ENCODE results near the gene VGLL1. TPM values are rescaled to one million over a fixed set of nuclear protein-coding genes. Genes with fewer than 3 reads are reported as not detected.

Gene VGLL1
- total RNA-seq: not detected
- long read RNA-seq, donor 1: 0 reads
- long read RNA-seq, donor 2: 0 reads

GRCh38 chrX:136531951-136532350 lies at the start of gene VGLL1:
Gene VGLL1, plus strand, starts transcription at chrX:136532215. Its CDS starts 3,806 bp downstream, at chrX:136536021.
- no peak for DNase-seq (ENCODE audit: low spot score)
- intact Hi-C loops (cut with DNase I): no loop called here

DNA sequence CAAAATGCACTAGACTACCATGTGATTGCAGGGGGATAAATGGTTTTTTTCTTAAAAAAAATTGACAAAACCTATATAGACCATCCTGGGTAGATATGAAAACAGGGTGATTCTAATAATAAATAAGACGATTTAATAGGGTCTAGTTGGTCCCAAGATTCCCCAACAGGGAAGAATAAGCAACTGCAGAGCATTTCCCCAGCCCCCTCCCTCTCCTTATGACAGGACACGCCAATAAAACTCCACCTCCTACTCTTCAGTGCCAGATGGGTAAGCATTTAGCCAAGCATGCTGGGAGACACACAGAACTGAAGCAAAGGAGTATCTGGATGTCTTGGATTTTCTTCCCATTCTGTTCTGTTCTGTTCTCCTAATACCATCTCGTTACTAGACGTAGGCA lies 44.4 kb upstream of the VGLL1 start, which contains the start of gene BRS3:
Gene BRS3 (plus strand): TSS at position 301 of the 400 bp plus-strand sequence. CDS start 168 bp downstream, outside the sequence.
- DNase-seq (ENCODE audit: low spot score): no peak
- intact Hi-C loops (cut with DNase I): no loop called here

DNA sequence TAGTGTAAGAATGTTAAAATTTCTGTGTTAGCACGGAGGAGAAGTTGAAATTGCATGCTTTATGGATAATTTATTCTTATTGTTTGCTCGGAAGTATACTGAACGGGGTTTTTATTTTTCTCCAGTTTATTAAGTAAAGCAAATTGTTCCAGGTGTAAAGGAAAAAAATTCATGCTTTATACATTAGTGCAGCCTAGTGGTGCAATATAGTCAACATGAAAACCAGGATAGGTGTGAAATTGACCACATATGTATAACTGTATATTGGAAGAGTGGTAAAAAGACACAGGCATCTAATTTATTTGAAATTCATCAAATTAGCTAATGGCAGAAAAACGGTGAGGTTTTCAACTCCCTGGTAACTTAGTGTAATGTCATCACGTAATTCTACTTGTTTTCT lies 43.3 kb upstream of the VGLL1 start:
- DNase-seq (ENCODE audit: low spot score): no peak
- intact Hi-C loops (cut with DNase I): no loop called here

DNA sequence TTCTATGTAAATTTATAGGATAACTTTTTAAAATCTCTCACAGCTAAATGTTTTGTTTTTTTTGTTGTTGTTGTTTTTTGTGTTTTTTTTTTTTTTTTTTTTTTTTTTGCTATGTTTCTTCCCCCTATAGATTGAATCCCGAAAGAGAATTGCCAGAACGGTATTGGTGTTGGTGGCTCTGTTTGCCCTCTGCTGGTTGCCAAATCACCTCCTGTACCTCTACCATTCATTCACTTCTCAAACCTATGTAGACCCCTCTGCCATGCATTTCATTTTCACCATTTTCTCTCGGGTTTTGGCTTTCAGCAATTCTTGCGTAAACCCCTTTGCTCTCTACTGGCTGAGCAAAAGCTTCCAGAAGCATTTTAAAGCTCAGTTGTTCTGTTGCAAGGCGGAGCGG lies 40.2 kb upstream of the VGLL1 start:
- no peak for DNase-seq (ENCODE audit: low spot score)
- intact Hi-C loops (cut with DNase I): no loop called here

DNA sequence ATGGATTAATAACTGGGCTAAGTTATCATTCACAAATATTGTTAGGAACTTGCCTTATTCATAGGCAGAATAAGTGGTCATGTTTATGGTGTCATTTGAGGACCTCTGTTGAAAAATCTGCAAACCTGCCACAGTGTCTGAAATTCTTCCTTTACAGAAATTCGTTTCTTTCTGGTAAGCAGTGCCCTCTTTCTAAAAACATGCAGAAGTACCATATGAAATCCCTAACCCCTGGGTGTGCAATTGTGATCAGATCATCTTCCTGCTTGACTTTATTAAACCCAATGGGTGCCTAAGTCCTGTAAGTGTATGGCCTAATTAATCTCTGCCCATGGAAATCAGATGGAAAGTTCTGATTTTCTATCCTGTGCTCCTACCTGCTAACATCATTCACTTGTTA lies 39.0 kb upstream of the VGLL1 start:
- intact Hi-C loops (cut with DNase I): no loop called here
- no peak for DNase-seq (ENCODE audit: low spot score)

DNA sequence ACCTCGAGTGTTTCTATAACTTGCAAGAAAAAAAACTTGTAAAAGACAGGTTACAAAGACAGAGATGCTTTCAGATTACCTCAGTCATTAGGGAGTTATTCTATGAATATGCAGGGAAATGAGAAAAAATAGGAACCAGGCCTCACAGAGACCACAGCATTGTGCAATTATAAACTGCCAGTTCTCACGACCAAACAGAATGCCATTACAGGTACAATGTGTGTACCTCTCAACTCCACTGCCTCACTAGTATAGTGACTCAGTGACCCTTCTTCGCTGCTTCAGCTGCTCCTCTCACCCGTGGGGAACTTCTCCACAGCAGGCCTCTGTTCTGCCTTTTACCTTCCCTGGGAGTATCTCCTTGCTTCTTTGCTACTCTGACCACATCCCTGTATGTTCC lies 37.0 kb upstream of the VGLL1 start:
- intact Hi-C loops (cut with DNase I): no loop called here
- no peak for DNase-seq (ENCODE audit: low spot score)

GRCh38 chrX:136496186-136496763 lies 35.7 kb upstream of the VGLL1 start:
- intact Hi-C loops (cut with DNase I): no loop called here
- no peak for DNase-seq (ENCODE audit: low spot score)

- intact Hi-C loops (cut with DNase I): no loop called here
- peak; percentile 95 for DNase-seq (ENCODE audit: low spot score)
Measured at GRCh38 chrX:136496764-136497555, 35.1 kb upstream of the VGLL1 start.

GRCh38 chrX:136497556-136498052 lies 34.4 kb upstream of the VGLL1 start, which contains the start of gene HTATSF1:
Gene HTATSF1, plus strand, starts transcription at chrX:136497592. Its CDS starts 93 bp downstream, at chrX:136497685.
- peak; percentile 80 for DNase-seq (ENCODE audit: low spot score)
- intact Hi-C loops (cut with DNase I): no loop called here

DNA sequence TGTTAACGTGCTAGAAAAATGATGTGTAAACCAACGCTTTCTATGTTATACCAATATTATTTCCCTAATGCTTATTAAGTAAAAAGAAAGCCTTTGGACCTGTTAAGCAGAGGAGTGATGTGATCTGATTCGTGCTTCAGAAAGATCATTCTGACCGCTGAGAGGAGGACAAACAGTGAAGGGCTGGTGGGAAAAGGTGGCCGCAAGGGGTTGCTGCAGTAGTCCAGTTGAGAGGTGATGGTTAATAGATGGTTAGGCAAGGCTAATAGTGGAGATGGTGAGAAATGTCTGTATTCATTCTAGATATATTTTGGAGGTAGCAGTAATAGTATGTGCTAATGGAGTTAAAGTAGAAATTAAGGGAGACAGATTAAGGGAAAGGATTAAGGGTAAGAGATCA lies 12.9 kb upstream of the VGLL1 start:
- intact Hi-C loops (cut with DNase I): no loop called here
- no peak for DNase-seq (ENCODE audit: low spot score)

- DNase-seq (ENCODE audit: low spot score): no peak
- intact Hi-C loops (cut with DNase I): no loop called here
Measured at GRCh38 chrX:136523770-136524169, 8.2 kb upstream of the VGLL1 start.

DNA sequence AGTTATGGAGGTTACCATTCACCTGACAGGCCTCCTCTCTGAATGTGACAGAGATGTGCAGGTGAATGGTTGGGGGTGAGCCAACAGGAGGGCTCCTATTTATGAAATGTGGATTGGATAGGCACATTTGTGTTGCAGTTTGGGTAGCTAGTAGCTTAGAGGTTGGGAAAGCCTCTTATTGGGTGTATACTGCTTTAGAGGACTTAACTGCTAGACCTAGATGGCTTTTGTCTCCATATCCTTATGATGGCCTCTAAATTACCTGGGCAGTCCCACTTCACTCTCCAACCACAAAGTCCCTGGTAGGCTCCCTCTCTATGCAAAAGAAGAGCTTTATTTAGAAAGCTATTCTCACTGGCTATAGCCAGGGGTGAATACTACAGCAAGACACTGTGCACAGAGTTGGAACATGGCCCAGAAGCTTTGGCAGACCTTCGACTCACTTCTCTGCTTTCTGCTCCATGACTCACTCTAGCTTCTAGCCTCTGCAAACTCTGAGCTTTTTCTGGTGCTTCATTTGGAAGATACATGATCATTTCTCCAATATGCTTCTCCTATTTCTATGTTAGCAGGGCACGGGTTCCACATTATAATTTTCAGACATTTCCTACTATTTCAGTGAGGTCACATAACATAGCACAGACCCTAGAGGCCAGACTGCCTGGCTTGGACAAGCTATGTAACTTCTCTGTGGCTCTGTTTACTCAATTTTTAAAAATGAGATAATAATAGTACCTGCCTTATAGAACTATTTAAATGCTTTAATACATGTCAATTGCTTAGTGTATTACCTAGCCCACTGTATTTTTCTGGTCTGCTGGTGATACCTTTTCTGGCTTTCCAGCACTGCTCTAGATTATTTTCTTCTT lies 6.0 kb upstream of the VGLL1 start:
- intact Hi-C loops (cut with DNase I): no loop called here
- peak; percentile 88 for DNase-seq (ENCODE audit: low spot score)

DNA sequence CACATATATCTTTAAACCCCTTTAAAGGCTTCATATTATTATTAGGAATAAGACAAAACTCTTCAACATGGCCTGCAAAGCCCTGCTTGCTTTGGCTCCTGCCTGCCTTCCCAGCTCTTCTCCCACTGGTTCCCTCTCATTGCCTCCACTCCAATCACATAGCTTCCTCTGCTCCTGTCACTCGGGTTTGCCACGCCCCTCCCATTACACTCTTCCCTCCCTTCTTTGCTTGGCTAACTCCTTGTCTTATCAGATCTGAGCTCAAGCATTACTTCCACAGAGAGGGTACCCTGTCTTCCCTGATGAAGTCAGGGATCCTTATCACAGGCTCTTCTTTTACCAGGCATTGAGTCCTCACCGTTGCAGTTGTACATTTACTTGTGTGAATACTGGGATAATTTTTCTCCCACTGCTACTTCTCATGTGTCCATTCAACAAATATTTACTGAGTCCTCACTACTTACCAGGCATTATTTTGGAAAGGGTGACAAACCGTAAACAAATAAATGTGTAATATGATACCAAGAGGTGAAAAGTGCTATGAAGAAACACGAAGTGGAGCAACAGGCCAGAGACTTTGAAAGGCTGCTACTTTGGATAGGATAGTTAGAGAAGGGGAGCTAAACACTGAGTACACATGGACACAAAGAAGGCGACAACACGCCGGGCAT lies 3.2 kb upstream of the VGLL1 start:
- DNase-seq (ENCODE audit: low spot score): no peak
- intact Hi-C loops (cut with DNase I): loop anchor here in 1 of 2 donors (1.0 kb wide), 1 partner anchor 30 kb away; no protein-coding TSS in a partner anchor

DNA sequence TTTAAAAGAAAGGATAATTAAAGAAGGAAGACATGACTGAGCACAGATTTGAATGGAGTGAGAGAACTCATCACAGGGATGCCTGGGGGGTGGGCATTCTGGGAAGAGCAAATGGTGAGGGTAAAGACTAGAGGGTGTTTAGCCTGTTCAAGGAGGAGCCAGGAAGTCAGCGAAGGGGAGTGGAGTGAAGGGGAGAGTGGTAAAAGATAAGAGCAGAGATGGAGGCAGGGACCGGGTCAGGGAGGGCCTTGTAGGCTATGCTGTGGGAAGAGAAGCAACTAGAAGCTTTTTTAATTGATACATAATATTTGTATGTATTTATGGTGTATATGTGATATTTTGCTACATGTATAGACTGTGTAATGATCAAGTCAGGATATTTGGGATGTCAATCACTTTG lies 2.2 kb upstream of the VGLL1 start:
- intact Hi-C loops (cut with DNase I): loop anchor here in 1 of 2 donors (1.0 kb wide), 1 partner anchor 29 kb away; no protein-coding TSS in a partner anchor
- no peak for DNase-seq (ENCODE audit: low spot score)

GRCh38 chrX:136534131-136534530 lies 2.1 kb downstream of the VGLL1 start:
- intact Hi-C loops (cut with DNase I): no loop called here
- DNase-seq (ENCODE audit: low spot score): no peak

DNA sequence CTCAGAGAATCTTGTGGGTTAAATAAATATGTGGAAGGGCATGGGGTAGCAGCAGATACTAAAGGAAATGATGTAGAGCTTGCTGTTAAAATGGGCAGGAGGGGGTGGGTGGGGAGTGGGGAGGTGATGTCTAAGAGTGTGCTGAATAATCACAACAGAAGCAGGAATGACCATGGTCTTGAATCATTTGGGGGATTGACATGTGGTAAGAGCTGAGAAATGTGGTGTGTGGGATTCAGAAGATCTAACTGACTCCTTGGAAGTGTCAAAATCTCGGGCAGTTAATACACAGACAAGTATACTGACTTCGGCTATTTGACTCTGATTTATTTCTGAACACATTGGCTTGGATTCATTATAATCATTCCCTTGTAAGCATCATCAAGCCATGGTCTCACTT lies 6.8 kb downstream of the VGLL1 start:
- intact Hi-C loops (cut with DNase I): no loop called here
- no peak for DNase-seq (ENCODE audit: low spot score)

- DNase-seq (ENCODE audit: low spot score): no peak
- intact Hi-C loops (cut with DNase I): no loop called here
Measured at GRCh38 chrX:136540226-136540625, 8.2 kb downstream of the VGLL1 start.

- DNase-seq (ENCODE audit: low spot score): no peak
- intact Hi-C loops (cut with DNase I): no loop called here
Measured at GRCh38 chrX:136541294-136541693, 9.3 kb downstream of the VGLL1 start.

- no peak for DNase-seq (ENCODE audit: low spot score)
- intact Hi-C loops (cut with DNase I): no loop called here
Measured at GRCh38 chrX:136542281-136542680, 10.3 kb downstream of the VGLL1 start.
